ENCODE data around the gene SFTPB. TPM values are rescaled to one million over a fixed set of nuclear protein-coding genes. Genes with fewer than 3 reads are reported as not detected.
A peak's percentile ranks its signal among the peaks of the same experiment; 100 is the strongest.

Gene SFTPB
- total and polyA plus RNA-seq, 11 donors: 0.23 to 0.83 TPM; not detected in 9

DNA sequence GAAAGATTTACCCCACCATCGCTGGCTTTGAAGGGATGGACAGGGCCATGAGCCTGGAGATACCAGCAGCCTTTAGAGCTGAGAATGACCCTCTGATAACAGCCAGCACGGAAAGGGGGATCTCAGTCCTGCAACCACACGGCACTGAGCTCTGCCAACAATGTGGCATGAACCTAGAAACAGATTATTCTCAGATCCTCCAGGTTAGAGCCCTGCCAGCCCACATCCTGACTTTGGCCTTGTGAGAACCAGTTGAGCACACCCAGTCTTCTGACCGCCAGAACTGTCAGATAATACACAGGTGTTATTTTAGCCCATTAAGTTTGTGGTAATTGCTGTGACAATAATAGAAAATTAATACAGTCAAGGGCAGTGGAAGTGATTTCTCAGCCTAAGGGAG, 16.8 kb upstream of the SFTPB start:
- H3K36me3 ChIP-seq: no peaks in the 10 kb centered on the region
- no peaks in the 10 kb centered on the region for H3K9me3 ChIP-seq
- no peaks in the 10 kb centered on the region for H3K27me3 ChIP-seq
- peaks cover 0 to 26% (median 8%) of the 10 kb centered on the region in 12 donors for H3K4me1 ChIP-seq
- ATAC-seq: no peak
- DNase-seq: no peak
- intact Hi-C loops (cut with DNase I): no loop called here
- no peak overlapping the region for H3K4me3 ChIP-seq
- WGBS, 4 donors: 74 to 79% (median 76%) methylated on average over 4 of the region's 4 CpGs
- TF ChIP-seq, protein P1, sequence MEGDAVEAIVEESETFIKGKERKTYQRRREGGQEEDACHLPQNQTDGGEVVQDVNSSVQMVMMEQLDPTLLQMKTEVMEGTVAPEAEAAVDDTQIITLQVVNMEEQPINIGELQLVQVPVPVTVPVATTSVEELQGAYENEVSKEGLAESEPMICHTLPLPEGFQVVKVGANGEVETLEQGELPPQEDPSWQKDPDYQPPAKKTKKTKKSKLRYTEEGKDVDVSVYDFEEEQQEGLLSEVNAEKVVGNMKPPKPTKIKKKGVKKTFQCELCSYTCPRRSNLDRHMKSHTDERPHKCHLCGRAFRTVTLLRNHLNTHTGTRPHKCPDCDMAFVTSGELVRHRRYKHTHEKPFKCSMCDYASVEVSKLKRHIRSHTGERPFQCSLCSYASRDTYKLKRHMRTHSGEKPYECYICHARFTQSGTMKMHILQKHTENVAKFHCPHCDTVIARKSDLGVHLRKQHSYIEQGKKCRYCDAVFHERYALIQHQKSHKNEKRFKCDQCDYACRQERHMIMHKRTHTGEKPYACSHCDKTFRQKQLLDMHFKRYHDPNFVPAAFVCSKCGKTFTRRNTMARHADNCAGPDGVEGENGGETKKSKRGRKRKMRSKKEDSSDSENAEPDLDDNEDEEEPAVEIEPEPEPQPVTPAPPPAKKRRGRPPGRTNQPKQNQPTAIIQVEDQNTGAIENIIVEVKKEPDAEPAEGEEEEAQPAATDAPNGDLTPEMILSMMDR (IDR thresholded peaks at IDR 0.05): no peak
- H3K27ac ChIP-seq: no peak overlapping the region

DNA sequence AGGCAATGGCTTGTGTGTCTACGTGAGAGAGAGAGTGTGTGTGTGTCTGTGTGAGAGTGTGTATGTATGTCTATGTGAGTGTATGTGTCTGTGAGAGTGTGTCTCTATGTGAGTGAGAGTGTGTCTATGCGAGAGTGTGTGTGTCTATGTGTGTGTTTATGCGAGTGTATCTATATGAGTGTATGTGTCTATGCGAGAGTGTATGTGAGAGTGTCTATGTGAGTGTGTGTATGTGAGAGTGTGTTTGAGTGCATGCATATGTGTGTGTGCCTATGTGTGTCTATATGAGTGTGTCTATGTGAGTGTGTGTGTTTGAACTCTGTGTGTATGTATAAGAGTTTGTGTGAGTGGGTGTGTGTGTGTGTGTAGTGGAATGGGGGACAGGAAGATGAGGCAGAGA, 16.4 kb upstream of the SFTPB start:
- intact Hi-C loops (cut with DNase I): no loop called here
- peak in 1 of 4 donors; percentile 25 for ATAC-seq
- Histone ChIP-seq H3K27ac (no peak overlapping the region), H3K4me1 (peaks cover 0 to 28% (median 9%) of the 10 kb centered on the region in 12 donors), H3K36me3 (no peaks in the 10 kb centered on the region), H3K9me3 (no peaks in the 10 kb centered on the region), H3K27me3 (no peaks in the 10 kb centered on the region), H3K4me3 (no peak overlapping the region)
- 95 to 96% (median 96%) methylated on average over 4 of the region's 4 CpGs for WGBS, 4 donors
- DNase-seq: no peak
- TF ChIP-seq POLR2A (IDR thresholded peaks at IDR 0.05): no peak
- TF ChIP-seq, protein P1 (IDR thresholded peaks at IDR 0.05): no peak

DNA sequence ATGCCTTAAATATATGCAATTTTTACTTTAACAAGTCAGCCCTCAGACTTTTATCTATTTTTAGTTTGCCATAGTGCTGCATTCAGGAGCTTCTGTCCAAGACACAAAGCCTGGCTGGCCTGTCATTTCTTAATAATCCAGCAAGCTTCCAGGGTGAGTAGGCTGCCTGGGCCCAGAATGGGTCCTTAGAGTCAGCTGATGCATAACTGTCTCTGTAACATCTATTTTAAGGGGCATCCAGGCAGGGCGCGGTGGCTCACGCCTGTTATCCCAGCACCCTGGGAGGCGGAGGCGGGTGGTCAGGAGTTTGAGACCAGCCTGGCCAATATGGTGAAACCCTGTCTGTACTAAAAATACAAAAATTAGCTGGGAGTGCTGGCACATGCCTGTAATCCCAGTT, 14.4 kb upstream of the SFTPB start:
- H3K36me3 ChIP-seq: no peaks in the 10 kb centered on the region
- WGBS, 4 donors: 66 to 89% (median 85%) methylated on average over 5 of the region's 5 CpGs
- H3K27me3 ChIP-seq: no peaks in the 10 kb centered on the region
- peak in 1 of 5 donors; percentile 53 for DNase-seq
- H3K4me1 ChIP-seq: peaks cover 0 to 42% (median 17%) of the 10 kb centered on the region in 12 donors
- ATAC-seq: peak in 3 of 4 donors; percentile 21 to 42 (median 23)
- intact Hi-C loops (cut with DNase I): no loop called here
- TF ChIP-seq, protein P1 (IDR thresholded peaks at IDR 0.05): no peak
- TF ChIP-seq POLR2A (IDR thresholded peaks at IDR 0.05): no peak
- H3K27ac ChIP-seq: peak overlapping the region in 2 of 12 donors; percentile 70 to 84
- no peak overlapping the region for H3K4me3 ChIP-seq
- H3K9me3 ChIP-seq: no peaks in the 10 kb centered on the region

DNA sequence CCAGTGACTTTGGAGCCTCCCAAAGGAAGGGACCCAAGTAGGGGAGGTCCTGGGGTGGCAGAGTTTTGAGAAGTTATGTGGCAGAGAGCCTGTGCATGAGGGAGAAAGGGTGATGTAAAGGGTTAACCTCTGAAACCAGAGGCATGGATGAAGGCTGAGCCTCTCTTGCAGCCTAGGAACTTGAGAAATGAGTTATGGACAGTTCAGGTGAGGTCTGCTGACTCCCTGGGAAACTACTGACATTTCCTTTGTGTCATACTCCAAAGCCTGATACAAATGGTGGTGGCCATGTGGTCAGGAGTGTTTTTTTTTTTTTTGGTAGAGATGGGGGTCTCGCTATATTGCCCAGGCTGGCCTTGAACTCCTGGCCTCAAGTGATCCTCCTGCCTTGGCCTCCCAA, 13.8 kb upstream of the SFTPB start:
- Histone ChIP-seq H3K27ac (peak overlapping the region in 5 of 12 donors; percentile 18 to 84 (median 39)), H3K36me3 (no peaks in the 10 kb centered on the region), H3K4me3 (peak overlapping the region in 1 of 12 donors; percentile 3), H3K4me1 (peaks cover 0 to 42% (median 17%) of the 10 kb centered on the region in 12 donors), H3K9me3 (no peaks in the 10 kb centered on the region), H3K27me3 (no peaks in the 10 kb centered on the region)
- WGBS, 4 donors: 93 to 100% (median 98%) methylated on average over 1 of the region's 1 CpG
- DNase-seq (no peak), ATAC-seq (no peak)
- intact Hi-C loops (cut with DNase I): loop anchor here in 2 of 10 donors (2.0 kb wide), 1 partner anchor 25 kb away; no protein-coding TSS in a partner anchor
- no peak for TF ChIP-seq POLR2A (IDR thresholded peaks at IDR 0.05)
- TF ChIP-seq, protein P1 (IDR thresholded peaks at IDR 0.05): no peak

All from heart left ventricle (tissue), 16 donors.